Activated T-cell treated with anti-CD3 and anti-CD28 coated beads, Interleukin-2, amount 50 U/mL, for 1 hour (primary cell): Measurements from ENCODE around the gene EME1.
A peak's percentile ranks its signal among the peaks of the same experiment; 100 is the strongest.
"Not testable (repeated sequence)": the region's sequence is repeated elsewhere in the genome, so short reads cannot be mapped to it uniquely, and the experiment has no call there.

ENCODE experiments used
- DNase-seq: peaks from one replicate; pipeline ENCODE4 v3.0.0-alpha.2; 2020

The EME1 gene

GRCh38 chr17:50426814-50427787, 54.1 kb downstream of the EME1 start:
- peak; percentile 33 for DNase-seq

- DNase-seq = not testable (repeated sequence)
These were observed 55.1 kb downstream of the EME1 start for GRCh38 chr17:50428126-50428525.

GRCh38 chr17:50428831-50429424, 55.9 kb downstream of the EME1 start:
- DNase-seq = no peak

- DNase-seq = no peak
These were observed 56.8 kb downstream of the EME1 start for GRCh38 chr17:50429793-50430192.
